Uterus (tissue), 2 donors: ENCODE measurements around the gene BHLHE40.

Experiments used
- CTCF ChIP-seq, 4 experiments: fragments of 200-600 bp in 2 of 4; fragments of 450-650 bp in 2 of 4; sonication (generic) in 2 of 4; IDR thresholded peaks; one replicate each; pipeline ENCODE4 v1.5.1; 2016 to 2019; ENCODE audit warnings: antibody characterized with exemption in 4 of 4, mild to moderate bottlenecking in 2 of 4, moderate library complexity in 1 of 4
- POLR2A ChIP-seq, 2 donors: fragments of 450-650 bp; IDR thresholded peaks; one replicate each; pipeline ENCODE4 v1.6.1; 2016; ENCODE audit warnings: antibody characterized with exemption in 2 of 2, mild to moderate bottlenecking in 1 of 2, moderate library complexity in 1 of 2

DNA sequence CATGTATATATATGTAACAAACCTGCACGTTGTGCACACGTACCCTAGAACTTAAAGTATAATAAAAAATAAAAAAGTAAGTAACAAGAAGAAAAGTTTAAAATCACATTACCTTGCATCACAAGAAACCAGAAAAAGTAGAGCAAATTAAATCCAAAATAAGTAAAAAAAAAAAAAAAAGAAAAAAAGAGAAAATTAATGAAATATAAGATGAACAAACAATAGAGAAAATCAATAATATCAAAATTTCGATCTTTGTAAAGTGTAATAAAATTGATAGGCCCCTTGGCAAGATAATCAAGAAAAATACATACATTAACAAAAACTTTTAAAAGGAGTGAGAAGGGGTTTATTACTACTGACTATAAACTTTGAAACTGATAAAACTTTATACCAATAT lies 7.4 kb upstream of the BHLHE40 start:
- TF ChIP-seq POLR2A (IDR thresholded peaks at IDR 0.05) (no peak), CTCF (IDR thresholded peaks at IDR 0.05) (no peak)
